EH (cell line): Measurements from ENCODE around the gene KLF8.

ENCODE experiments used
- DNase-seq: peaks from one replicate; pipeline ENCODE4 v3.0.0-alpha.2; 2015; ENCODE audit warnings: low read depth

Gene KLF8

GRCh38 chrX:56310581-56310980 lies 78.4 kb downstream of the KLF8 start:
- DNase-seq: no peak

- no peak for DNase-seq
These were observed 81.2 kb downstream of the KLF8 start for GRCh38 chrX:56313308-56313707.

GRCh38 chrX:56314334-56314733 lies 82.2 kb downstream of the KLF8 start:
- DNase-seq: no peak

GRCh38 chrX:56318076-56318475 lies 85.9 kb downstream of the KLF8 start:
- no peak for DNase-seq

- no peak for DNase-seq
These were observed 87.0 kb downstream of the KLF8 start for GRCh38 chrX:56319165-56319564.
